HuH-7 (cell line): ENCODE results near the gene NDUFA8.

Source experiments
- DNase-seq: peaks from one replicate; pipeline ENCODE4 v3.0.0; 2011; ENCODE audit warnings: low spot score

Gene NDUFA8

GRCh38 chr9:122097679-122098315, 61.8 kb downstream of the NDUFA8 start:
- DNase-seq, result no peak

- no peak for DNase-seq
Measured at GRCh38 chr9:122096620-122097415, 62.8 kb downstream of the NDUFA8 start.

GRCh38 chr9:122095010-122095767, 64.4 kb downstream of the NDUFA8 start:
- DNase-seq, result peak; percentile 47
